Activated naive CD4-positive, alpha-beta T cell treated with anti-CD3 and anti-CD28 coated beads, Interleukin-2, amount 50 U/mL, for 72 hours (primary cell): ENCODE results near the gene RANBP10. TPM values are rescaled to one million over a fixed set of nuclear protein-coding genes. Genes with fewer than 3 reads are reported as not detected.
A peak's percentile ranks its signal among the peaks of the same experiment; 100 is the strongest.

Source experiments
- ATAC-seq, 2 donors: fragments of 150-1000 bp; cut with Tn5 transposase; 2 replicates each; pipeline ENCODE4 v1.10.0; 2021; ENCODE audit warnings: mild to moderate bottlenecking in 2 of 2, moderate library complexity in 2 of 2
- DNase-seq, 2 donors: peaks; one replicate each; pipeline ENCODE4 v3.0.0; 2021 to 2022; ENCODE audit warnings: low spot score in 2 of 2
- H3K27ac Mint-ChIP-seq, 2 donors: one replicate each; pipeline ENCODE4 v1.8.0; 2022; ENCODE audit warnings: mild to moderate bottlenecking in 2 of 2, mixed read lengths in 2 of 2
- H3K36me3 Mint-ChIP-seq, 2 donors: one replicate each; pipeline ENCODE4 v1.8.0; 2022; ENCODE audit warnings: mixed read lengths in 2 of 2
- H3K9me3 Mint-ChIP-seq, 2 donors: one replicate each; pipeline ENCODE4 v1.8.0; 2022; ENCODE audit warnings: mixed read lengths in 2 of 2
- total RNA-seq, 2 donors: library from RNA; stranded (reverse); gene quantifications; one replicate each; pipeline ENCODE4 v1.2.3, GENCODE V29; 2022

RANBP10 gene
- total RNA-seq, 2 donors from 2014 or later = 18.3 to 21.2 TPM

GRCh38 chr16:67740391-67740790 is 66.0 kb downstream of the RANBP10 start:
- H3K27ac Mint-ChIP-seq = no peak overlapping the region
- DNase-seq (no peak), ATAC-seq (no peak)
- H3K9me3 Mint-ChIP-seq = no peaks in the 10 kb centered on the region
- H3K36me3 Mint-ChIP-seq = no peaks in the 10 kb centered on the region

- H3K9me3 Mint-ChIP-seq = no peaks in the 10 kb centered on the region
- no peaks in the 10 kb centered on the region for H3K36me3 Mint-ChIP-seq
- H3K27ac Mint-ChIP-seq = no peak overlapping the region
- DNase-seq = no peak
- ATAC-seq = no peak
Measured at GRCh38 chr16:67736858-67737257, 69.5 kb downstream of the RANBP10 start.

GRCh38 chr16:67734731-67735201 is 71.6 kb downstream of the RANBP10 start:
- Mint-ChIP-seq H3K27ac (no peak overlapping the region), H3K9me3 (no peaks in the 10 kb centered on the region), H3K36me3 (no peaks in the 10 kb centered on the region)
- no peak for DNase-seq
- no peak for ATAC-seq

- ATAC-seq (no peak), DNase-seq (no peak)
- Mint-ChIP-seq H3K36me3 (no peaks in the 10 kb centered on the region), H3K27ac (no peak overlapping the region), H3K9me3 (no peaks in the 10 kb centered on the region)
Measured at GRCh38 chr16:67733734-67734470, 72.5 kb downstream of the RANBP10 start.

GRCh38 chr16:67731753-67732095 is 74.6 kb downstream of the RANBP10 start:
- Mint-ChIP-seq H3K9me3 (no peaks in the 10 kb centered on the region), H3K36me3 (no peaks in the 10 kb centered on the region), H3K27ac (peak overlapping the region; percentile 19 to 36)
- DNase-seq (no peak), ATAC-seq (no peak)

GRCh38 chr16:67731071-67731752 is 75.1 kb downstream of the RANBP10 start:
- H3K36me3 Mint-ChIP-seq = no peaks in the 10 kb centered on the region
- no peak for ATAC-seq
- DNase-seq = no peak
- peak overlapping the region; percentile 19 to 70 for H3K27ac Mint-ChIP-seq
- H3K9me3 Mint-ChIP-seq = no peaks in the 10 kb centered on the region

- Mint-ChIP-seq H3K36me3 (no peaks in the 10 kb centered on the region), H3K27ac (peak overlapping the region in 1 of 2 donors; percentile 19), H3K9me3 (no peaks in the 10 kb centered on the region)
- ATAC-seq = no peak
- DNase-seq = no peak
Measured at GRCh38 chr16:67730326-67730725, 76.0 kb downstream of the RANBP10 start.

GRCh38 chr16:67729636-67730248 is 76.6 kb downstream of the RANBP10 start:
- H3K36me3 Mint-ChIP-seq = no peaks in the 10 kb centered on the region
- no peaks in the 10 kb centered on the region for H3K9me3 Mint-ChIP-seq
- no peak for ATAC-seq
- no peak overlapping the region for H3K27ac Mint-ChIP-seq
- no peak for DNase-seq

GRCh38 chr16:67727521-67728485 is 78.6 kb downstream of the RANBP10 start:
- DNase-seq = peak in 1 of 2 donors; percentile 50
- no peaks in the 10 kb centered on the region for H3K9me3 Mint-ChIP-seq
- no peaks in the 10 kb centered on the region for H3K36me3 Mint-ChIP-seq
- no peak for ATAC-seq
- peak overlapping the region in 1 of 2 donors; percentile 11 for H3K27ac Mint-ChIP-seq

GRCh38 chr16:67726106-67727034 is 80.0 kb downstream of the RANBP10 start:
- H3K9me3 Mint-ChIP-seq = no peaks in the 10 kb centered on the region
- H3K27ac Mint-ChIP-seq = peak overlapping the region in 1 of 2 donors; percentile 86
- ATAC-seq = no peak
- DNase-seq = no peak
- no peaks in the 10 kb centered on the region for H3K36me3 Mint-ChIP-seq

GRCh38 chr16:67723911-67724305 is 82.5 kb downstream of the RANBP10 start:
- DNase-seq (no peak), ATAC-seq (no peak)
- H3K27ac Mint-ChIP-seq = no peak overlapping the region
- no peaks in the 10 kb centered on the region for H3K9me3 Mint-ChIP-seq
- peaks cover 3 to 4% of the 10 kb centered on the region in 2 donors for H3K36me3 Mint-ChIP-seq

GRCh38 chr16:67723151-67723910 is 83.0 kb downstream of the RANBP10 start:
- Mint-ChIP-seq H3K9me3 (no peaks in the 10 kb centered on the region), H3K36me3 (peaks cover 9% of the 10 kb centered on the region in 2 donors), H3K27ac (peak overlapping the region in 1 of 2 donors; percentile 33)
- ATAC-seq = no peak
- DNase-seq = no peak

GRCh38 chr16:67720236-67720635 is 86.1 kb downstream of the RANBP10 start:
- no peaks in the 10 kb centered on the region for H3K9me3 Mint-ChIP-seq
- ATAC-seq (no peak), DNase-seq (no peak)
- peaks cover 11 to 14% of the 10 kb centered on the region in 2 donors for H3K36me3 Mint-ChIP-seq
- peak overlapping the region; percentile 98 for H3K27ac Mint-ChIP-seq

GRCh38 chr16:67719778-67720144 is 86.6 kb downstream of the RANBP10 start:
- H3K27ac Mint-ChIP-seq = peak overlapping the region; percentile 98
- DNase-seq = peak in 1 of 2 donors; percentile 22
- no peaks in the 10 kb centered on the region for H3K9me3 Mint-ChIP-seq
- ATAC-seq = peak; percentile 19 to 58
- H3K36me3 Mint-ChIP-seq = peaks cover 11 to 14% of the 10 kb centered on the region in 2 donors
